HG02973 (cell line): ENCODE measurements around the gene MYOM1.
A peak's percentile ranks its signal among the peaks of the same experiment; 100 is the strongest.
"Not testable (repeated sequence)": the region's sequence is repeated elsewhere in the genome, so short reads cannot be mapped to it uniquely, and the experiment has no call there.

ENCODE experiments used
- ATAC-seq: cut with Tn5 transposase; IDR thresholded peaks from one replicate; pipeline ENCODE4 v1.9.1; 2021; ENCODE audit warnings: moderate library complexity; ENCODE audit not compliant: unreplicated experiment

The MYOM1 gene

DNA sequence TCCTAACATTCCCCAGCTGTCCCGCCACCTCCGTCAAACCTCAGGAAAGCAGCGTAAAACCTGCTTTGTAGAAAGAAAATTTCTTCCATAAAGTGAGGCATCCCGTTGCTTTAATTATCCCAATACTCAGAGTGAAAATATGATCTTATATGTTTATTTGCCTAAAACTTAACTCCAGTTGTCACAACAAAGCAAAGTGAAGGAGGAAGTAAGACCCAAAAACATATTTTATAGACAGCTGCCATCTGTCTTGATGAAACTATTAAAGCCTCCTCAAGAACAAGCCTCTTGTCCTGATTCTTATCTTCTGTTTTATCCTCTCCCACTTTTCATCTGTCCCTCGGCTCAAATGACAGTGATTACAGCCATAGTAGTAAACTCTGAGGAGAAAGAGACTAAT lies 177.9 kb downstream of the MYOM1 start:
- ATAC-seq: no peak

- ATAC-seq: no peak
These were observed 178.9 kb downstream of the MYOM1 start for GRCh38 chr18:3040881-3041280.

GRCh38 chr18:3040173-3040572 lies 179.6 kb downstream of the MYOM1 start:
- ATAC-seq: no peak

- ATAC-seq: peak; percentile 93
These were observed 182.3 kb downstream of the MYOM1 start for GRCh38 chr18:3037423-3037915.

GRCh38 chr18:3036108-3036507 lies 183.7 kb downstream of the MYOM1 start:
- no peak for ATAC-seq

DNA sequence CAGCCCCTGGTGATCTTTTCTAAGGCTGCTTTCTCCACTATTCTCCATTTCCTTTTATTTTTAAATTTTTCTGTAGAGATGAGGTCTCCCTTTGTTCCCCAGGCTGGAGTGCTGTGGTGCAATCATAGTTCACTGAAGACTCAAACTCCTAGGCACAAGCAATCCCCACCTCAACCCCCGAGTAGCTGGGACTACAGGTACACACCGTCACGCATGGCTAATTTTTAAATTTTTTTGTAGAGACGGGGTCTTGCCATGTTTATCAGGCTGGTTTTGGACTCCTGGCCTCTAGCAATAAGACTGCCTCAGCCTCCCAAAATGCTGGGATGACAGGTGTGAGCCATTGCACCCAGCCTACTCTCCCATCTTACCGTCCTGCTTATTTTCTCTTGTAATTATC lies 184.1 kb downstream of the MYOM1 start:
- ATAC-seq: no peak

DNA sequence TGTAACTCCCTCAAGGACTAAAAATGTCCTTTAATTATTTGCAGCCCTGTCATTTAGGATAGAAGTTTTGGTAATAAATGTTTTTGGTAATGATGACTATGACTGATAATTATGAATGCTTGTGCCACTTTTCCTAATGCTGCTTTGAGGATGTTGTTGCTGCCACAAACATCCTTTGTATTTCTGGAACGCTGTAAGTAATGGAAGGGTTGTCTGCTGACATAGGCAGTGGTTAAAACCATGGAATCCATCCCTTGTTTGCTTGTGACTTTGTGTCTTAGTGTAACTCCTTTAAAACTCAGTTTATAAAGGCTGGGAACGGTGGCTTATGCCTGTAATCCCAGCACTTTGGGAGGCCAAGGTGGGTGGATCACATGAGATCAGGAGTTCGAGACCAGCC lies 187.0 kb downstream of the MYOM1 start:
- no peak for ATAC-seq

- ATAC-seq: no peak
These were observed 190.4 kb downstream of the MYOM1 start for GRCh38 chr18:3029215-3029952.

DNA sequence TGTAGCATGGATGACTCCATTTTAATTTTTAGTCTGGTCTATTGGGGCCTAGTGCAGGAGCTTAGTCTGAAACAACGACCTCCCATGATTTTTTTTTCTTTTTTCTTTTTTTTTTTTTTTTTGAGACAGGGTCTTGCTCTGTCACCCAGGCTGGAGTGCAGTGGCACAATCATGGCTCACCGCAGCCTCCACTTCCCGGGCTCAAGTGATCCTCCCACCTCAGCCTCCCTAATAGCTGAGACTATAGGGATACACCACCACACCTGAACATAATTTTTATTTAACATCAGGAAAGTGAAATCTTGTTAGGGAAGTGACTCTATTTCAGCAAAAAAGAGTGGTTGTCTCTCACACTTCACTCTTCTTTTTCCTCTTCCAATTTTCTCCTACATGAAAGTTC lies 191.7 kb downstream of the MYOM1 start:
- not testable (repeated sequence) for ATAC-seq

- ATAC-seq: no peak
These were observed 192.3 kb downstream of the MYOM1 start for GRCh38 chr18:3027370-3027891.

DNA sequence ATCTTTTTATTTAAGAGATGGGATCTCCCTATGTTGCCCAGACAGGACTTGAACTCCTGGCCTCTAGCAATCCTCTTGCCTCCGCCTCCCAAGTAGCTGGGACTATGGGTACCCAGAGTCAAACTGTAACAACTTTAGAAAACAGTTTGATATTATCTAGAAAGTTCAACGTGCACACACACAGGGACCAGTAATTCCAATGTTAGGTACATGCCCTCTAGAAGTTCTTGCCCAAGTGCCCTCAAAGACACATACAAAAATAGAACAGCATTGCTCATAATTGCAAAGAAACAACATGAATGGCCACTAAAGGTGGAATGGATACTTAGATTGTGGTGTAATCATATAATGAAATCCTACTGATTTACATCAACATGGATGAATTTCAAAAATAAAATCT lies 194.2 kb downstream of the MYOM1 start:
- no peak for ATAC-seq

GRCh38 chr18:3023603-3024002 lies 196.2 kb downstream of the MYOM1 start:
- ATAC-seq: not testable (repeated sequence)
